SJSA1 (cell line): ENCODE results near the gene FAM3C. TPM values are rescaled to one million over a fixed set of nuclear protein-coding genes. Genes with fewer than 3 reads are reported as not detected.

Source experiments
- DNase-seq, 2 experiments: peaks; one replicate each; pipeline ENCODE4 v3.0.0-alpha.2; 2015 to 2020; ENCODE audit warnings: low spot score in 2 of 2, low read depth in 1 of 2
- H3K27ac ChIP-seq: fragments of 250-450 bp; sonication (Bioruptor Pico); 2 replicates; pipeline ENCODE4 v1.5.1; 2020; ENCODE audit warnings: mild to moderate bottlenecking, moderate library complexity
- H3K27me3 ChIP-seq: fragments of 250-450 bp; sonication (Bioruptor Pico); replicated peaks from 2 replicates; pipeline ENCODE4 v1.5.1; 2020; ENCODE audit warnings: mild to moderate bottlenecking, moderate library complexity
- H3K36me3 ChIP-seq: fragments of 250-450 bp; sonication (Bioruptor Pico); 2 replicates; pipeline ENCODE4 v1.5.1; 2020; ENCODE audit warnings: mild to moderate bottlenecking
- H3K4me1 ChIP-seq: fragments of 250-450 bp; sonication (Bioruptor Pico); replicated peaks from 2 replicates; pipeline ENCODE4 v1.6.1; 2021; ENCODE audit warnings: mild to moderate bottlenecking
- H3K4me3 ChIP-seq: fragments of 250-450 bp; sonication (Bioruptor Pico); 2 replicates; pipeline ENCODE4 v1.5.1; 2020; ENCODE audit warnings: mild to moderate bottlenecking
- H3K9me3 ChIP-seq: fragments of 250-450 bp; sonication (Bioruptor Pico); replicated peaks from 2 replicates; pipeline ENCODE4 v1.5.1; 2020; ENCODE audit warnings: mild to moderate bottlenecking
- total RNA-seq: library from RNA; depleted of rRNA; stranded (reverse); fragments of >200 nt; shearing (Covaris generic); gene quantifications from 2 replicates; pipeline ENCODE4 v1.2.3, GENCODE V29; 2014; rRNA removed

Gene FAM3C
- total RNA-seq, 1 experiment from 2014 or later = 83.4 TPM

DNA sequence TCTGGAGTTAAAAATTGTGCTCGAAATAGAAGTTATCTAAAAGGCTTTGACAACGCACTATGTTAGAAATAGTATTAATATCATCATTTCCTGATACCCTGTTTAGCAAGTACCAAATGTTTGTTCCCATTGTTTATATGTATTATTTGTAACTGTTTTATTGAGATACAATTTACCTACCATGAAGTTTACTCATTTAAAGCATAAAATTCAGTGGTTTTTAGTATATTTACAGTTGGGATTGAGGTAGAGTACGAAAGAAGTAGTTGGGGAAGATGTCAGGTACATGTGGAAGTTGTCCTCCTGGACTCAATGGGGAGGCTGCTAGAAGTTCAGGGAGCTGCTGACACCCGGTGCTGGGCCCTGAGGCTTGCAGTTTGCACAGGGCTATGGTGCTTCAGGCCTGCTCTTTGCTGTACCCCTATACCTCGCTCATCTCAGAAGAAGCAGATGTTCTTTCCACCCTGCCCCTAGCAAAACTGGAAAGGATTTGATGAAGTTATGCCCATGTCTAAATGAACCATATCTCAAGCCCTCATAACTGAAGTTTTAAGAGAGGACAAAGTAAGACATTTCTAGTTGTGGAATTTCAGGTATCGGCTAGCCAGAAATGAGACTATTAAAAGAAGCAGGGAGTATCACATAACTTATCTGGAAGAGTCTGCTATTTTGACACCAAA, 92.5 kb downstream of the FAM3C start:
- Histone ChIP-seq H3K4me3 (no peak overlapping the region), H3K27me3 (no peaks in the 10 kb centered on the region), H3K36me3 (no peaks in the 10 kb centered on the region), H3K9me3 (no peaks in the 10 kb centered on the region), H3K27ac (peak overlapping the region; percentile 92), H3K4me1 (peaks cover 61% of the 10 kb centered on the region)
- DNase-seq = no peak

DNA sequence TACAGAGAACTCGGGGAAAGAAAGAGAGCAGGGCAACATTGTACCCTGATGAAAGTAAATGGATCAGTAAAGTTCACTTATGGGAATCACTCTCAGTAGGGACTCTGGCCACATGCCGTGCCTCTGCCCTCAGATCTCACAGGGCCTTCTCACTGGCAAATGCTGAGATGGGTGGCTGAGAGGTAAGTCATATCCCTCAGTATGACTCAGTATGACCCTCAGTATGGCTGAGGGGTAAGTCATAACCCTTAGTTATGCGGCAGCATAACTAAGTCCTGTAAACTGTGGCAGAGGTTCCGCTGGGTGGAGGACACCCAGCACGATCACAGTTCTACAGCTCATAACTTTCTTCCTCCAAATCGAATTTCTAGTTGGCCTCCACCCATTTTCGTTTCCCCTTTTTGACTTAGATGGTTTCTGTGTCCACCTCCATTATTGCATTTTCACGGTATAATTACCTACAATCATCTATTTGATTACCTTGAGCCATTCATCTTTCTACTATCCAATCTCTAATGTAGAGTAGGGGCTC, 93.8 kb downstream of the FAM3C start:
- H3K27ac ChIP-seq = peak overlapping the region; percentile 92
- no peak overlapping the region for H3K4me3 ChIP-seq
- H3K4me1 ChIP-seq = peaks cover 71% of the 10 kb centered on the region
- peak; percentile 81 to 89 for DNase-seq
- no peaks in the 10 kb centered on the region for H3K27me3 ChIP-seq
- no peaks in the 10 kb centered on the region for H3K36me3 ChIP-seq
- H3K9me3 ChIP-seq = no peaks in the 10 kb centered on the region

DNA sequence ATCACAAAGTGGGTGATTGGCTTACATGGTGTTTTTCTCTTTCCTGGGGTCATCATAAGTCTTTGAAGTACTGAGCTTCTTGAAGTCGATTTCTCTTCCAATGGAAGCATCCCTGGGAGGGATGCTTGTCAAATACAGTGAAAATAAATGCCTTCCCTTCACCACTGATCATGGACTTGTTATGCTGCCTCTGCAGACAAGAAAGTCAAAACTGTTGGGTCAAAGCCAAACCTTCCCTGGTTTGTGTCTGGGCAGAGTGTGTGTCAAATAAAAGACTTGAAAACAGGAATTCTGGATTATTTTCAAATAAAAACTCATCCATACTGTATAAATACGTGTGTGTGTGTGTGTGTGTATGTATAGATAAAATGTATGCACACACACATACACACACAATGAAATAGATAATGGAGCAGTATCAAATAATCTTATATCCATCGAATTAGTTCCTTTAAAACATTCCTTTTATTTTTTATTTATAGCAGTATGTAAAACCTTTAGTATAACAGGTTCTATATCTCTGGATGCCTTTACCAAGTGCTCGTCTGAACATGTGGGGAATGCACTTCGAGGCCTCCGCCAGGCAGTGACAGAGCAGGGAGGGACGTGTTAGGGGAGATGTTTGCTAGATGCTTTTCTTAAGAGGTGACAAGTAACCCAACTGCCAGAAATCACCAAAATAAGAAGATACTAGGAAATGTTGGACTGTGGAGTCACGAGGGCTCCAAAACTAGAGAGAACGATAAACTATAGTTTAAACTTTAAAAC, 94.5 kb downstream of the FAM3C start:
- peak overlapping the region; percentile 92 for H3K27ac ChIP-seq
- no peak overlapping the region for H3K4me3 ChIP-seq
- H3K36me3 ChIP-seq = no peaks in the 10 kb centered on the region
- DNase-seq = no peak
- H3K27me3 ChIP-seq = no peaks in the 10 kb centered on the region
- H3K4me1 ChIP-seq = peaks cover 68% of the 10 kb centered on the region
- no peaks in the 10 kb centered on the region for H3K9me3 ChIP-seq

DNA sequence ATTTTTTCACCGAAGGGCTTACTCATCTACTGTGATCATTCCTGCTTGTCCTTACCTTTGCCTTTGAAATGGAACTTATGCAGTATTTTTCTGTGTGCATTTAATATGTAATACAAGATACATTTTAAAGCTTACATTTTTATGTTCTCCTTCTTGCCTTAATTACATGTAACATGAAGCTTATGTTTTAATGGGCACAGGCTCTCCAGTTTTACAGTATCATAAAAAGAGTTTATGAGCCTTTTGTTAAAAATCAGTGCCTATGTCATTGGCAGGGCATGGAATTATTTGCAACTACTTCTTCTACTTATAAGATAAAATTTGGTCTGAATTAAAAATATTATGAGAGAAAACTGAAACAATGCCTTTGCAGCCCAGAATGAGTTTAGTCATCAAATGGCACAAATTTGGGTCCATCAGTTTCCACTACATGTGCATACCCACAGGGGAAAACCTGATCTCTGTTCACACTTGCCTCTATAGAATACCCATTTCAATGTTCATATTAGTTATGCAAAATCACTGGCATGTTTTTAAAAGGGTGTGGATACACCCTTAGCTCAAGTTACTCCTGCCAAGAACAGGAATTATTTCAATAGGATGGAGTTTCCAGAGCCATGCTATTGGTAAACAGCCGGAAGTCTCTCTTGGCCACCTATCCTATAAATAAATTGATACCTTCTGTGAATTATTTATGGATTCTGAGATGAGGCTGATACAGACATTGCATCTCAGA, 95.3 kb downstream of the FAM3C start:
- peaks cover 2% of the 10 kb centered on the region for H3K36me3 ChIP-seq
- DNase-seq = no peak
- H3K9me3 ChIP-seq = no peaks in the 10 kb centered on the region
- H3K4me1 ChIP-seq = peaks cover 63% of the 10 kb centered on the region
- H3K4me3 ChIP-seq = no peak overlapping the region
- H3K27me3 ChIP-seq = no peaks in the 10 kb centered on the region
- peak overlapping the region; percentile 92 for H3K27ac ChIP-seq

Other genes starting within 250 kb of the FAM3C start
- not detected in 2 replicates for gene WNT16, start 67.3 kb downstream of the FAM3C start, total RNA-seq